Keratinocyte (primary cell): Measurements from ENCODE around the gene TRIM47. TPM values are rescaled to one million over a fixed set of nuclear protein-coding genes. Genes with fewer than 3 reads are reported as not detected.

Experiments used
- DNase-seq: peaks from one replicate; pipeline ENCODE4 v3.0.0-alpha.2; 2011; ENCODE audit warnings: low read depth, missing footprints, low spot score
- FAIRE-seq: peaks from 2 replicates; lab custom pipeline; 2011; peaks lifted over from hg19 to GRCh38; lab: Jason Lieb, UNC
- H2AFZ ChIP-seq: 2 replicates; pipeline ENCODE4 v1.6.0; 2012; ENCODE audit warnings: low read length, control low read depth, inconsistent platforms; ENCODE audit not compliant: control insufficient read depth
- H3K27ac ChIP-seq: 2 replicates; pipeline ENCODE4 v1.5.1; 2011; ENCODE audit warnings: low read length; ENCODE audit not compliant: control insufficient read depth, insufficient read depth
- H3K27me3 ChIP-seq: 3 replicates; pipeline ENCODE4 v1.6.0; 2011; ENCODE audit warnings: low read length; ENCODE audit not compliant: control insufficient read depth, insufficient read depth; ENCODE audit errors: extremely low read depth
- H3K36me3 ChIP-seq, 2 experiments: 2 replicates in 1 of 2; 3 replicates in 1 of 2; pipeline ENCODE4 v1.5.1; 2011; ENCODE audit warnings: low read length in 2 of 2, mild to moderate bottlenecking in 1 of 2; ENCODE audit not compliant: control insufficient read depth in 2 of 2, insufficient read depth in 2 of 2; ENCODE audit errors: extremely low read depth in 1 of 2
- H3K4me1 ChIP-seq: 3 replicates; pipeline ENCODE4 v1.5.1; 2011; ENCODE audit warnings: low read length; ENCODE audit not compliant: control insufficient read depth, insufficient read depth; ENCODE audit errors: extremely low read depth
- H3K4me2 ChIP-seq: 3 replicates; pipeline ENCODE4 v1.6.0; 2011; ENCODE audit warnings: low read depth, low read length; ENCODE audit not compliant: control insufficient read depth, insufficient read depth; ENCODE audit errors: extremely low read depth
- H3K4me3 ChIP-seq, 3 experiments: fragments of 200-600 bp in 1 of 3; sonication (generic) in 1 of 3; 2 replicates in 2 of 3; 3 replicates in 1 of 3; pipeline ENCODE4 v1.5.1; 2011 to 2016; ENCODE audit warnings: low read length in 3 of 3, mild to moderate bottlenecking in 3 of 3, control low read depth in 2 of 3, inconsistent platforms in 1 of 3, low read depth in 1 of 3, mixed read lengths in 1 of 3, mixed run types in 1 of 3, moderate library complexity in 1 of 3; ENCODE audit not compliant: control insufficient read depth in 2 of 3, insufficient read depth in 2 of 3; ENCODE audit errors: extremely low read depth in 1 of 3
- H3K79me2 ChIP-seq: 2 replicates; pipeline ENCODE4 v1.6.0; 2012; ENCODE audit warnings: low read length; ENCODE audit not compliant: control insufficient read depth, insufficient read depth
- H3K9ac ChIP-seq: 3 replicates; pipeline ENCODE4 v1.6.0; 2011; ENCODE audit warnings: low read length; ENCODE audit not compliant: control insufficient read depth, insufficient read depth; ENCODE audit errors: extremely low read depth
- H3K9me1 ChIP-seq: 3 replicates; pipeline ENCODE4 v1.6.0; 2011; ENCODE audit warnings: low read length; ENCODE audit not compliant: control insufficient read depth, insufficient read depth; ENCODE audit errors: extremely low read depth
- H3K9me3 ChIP-seq: 2 replicates; pipeline ENCODE4 v1.5.1; 2012; ENCODE audit warnings: low read depth, low read length; ENCODE audit not compliant: control insufficient read depth
- H4K20me1 ChIP-seq: 3 replicates; pipeline ENCODE4 v1.6.0; 2011; ENCODE audit warnings: low read length; ENCODE audit not compliant: control insufficient read depth, insufficient read depth; ENCODE audit errors: extremely low read depth
- EZH2 ChIP-seq: IDR thresholded peaks from one replicate; pipeline ENCODE4 v1.6.1; 2012; ENCODE audit warnings: inconsistent platforms, mild to moderate bottlenecking, low read length, moderate library complexity
- dilution Hi-C: fragments of 300-500 bp; cut with MboI; formaldehyde crosslinking; loops from one replicate; pipeline ENCODE4 v1.7.0; 2020; ENCODE audit warnings: low sequenced_read_pairs; ENCODE audit not compliant: extremely low pct_ligation_motif_present
- polyA plus RNA-seq, 5 experiments: library from polyadenylated mRNA; depleted of rRNA in 3 of 5; stranded (reverse) in 3 of 5; stranded (forward) in 1 of 5; unstranded in 1 of 5; fragments of >200 nt; gene quantifications; 1 replicate in 1 of 5; 2 replicates in 3 of 5; 3 replicates in 1 of 5; pipeline versions ENCODE4 v1.2.1 to v1.2.3, GENCODE V29; 2011 to 2012; ENCODE audit warnings: missing spikeins in 2 of 5, low read depth in 1 of 5, low replicate concordance in 1 of 5
- TF ChIP-seq, protein P1 (sequence below), 3 experiments: IDR thresholded peaks in 1 of 3; conservative IDR thresholded peaks in 1 of 3; optimal IDR thresholded peaks in 1 of 3; 2 replicates in 2 of 3; 3 replicates in 1 of 3; pipeline versions ENCODE3 to v1.5.1; 2011; ENCODE audit warnings: low read length in 3 of 3, mild to moderate bottlenecking in 3 of 3, moderate library complexity in 2 of 3, control low read depth in 1 of 3, inconsistent platforms in 1 of 3; ENCODE audit not compliant: insufficient read depth in 2 of 3; ENCODE audit errors: extremely low read depth in 1 of 3

TRIM47 gene
- polyA plus RNA-seq, 1 donor (not counting 4 experiments of a cell fraction or from before 2014, with no cell fraction given), result 9.4 TPM

DNA sequence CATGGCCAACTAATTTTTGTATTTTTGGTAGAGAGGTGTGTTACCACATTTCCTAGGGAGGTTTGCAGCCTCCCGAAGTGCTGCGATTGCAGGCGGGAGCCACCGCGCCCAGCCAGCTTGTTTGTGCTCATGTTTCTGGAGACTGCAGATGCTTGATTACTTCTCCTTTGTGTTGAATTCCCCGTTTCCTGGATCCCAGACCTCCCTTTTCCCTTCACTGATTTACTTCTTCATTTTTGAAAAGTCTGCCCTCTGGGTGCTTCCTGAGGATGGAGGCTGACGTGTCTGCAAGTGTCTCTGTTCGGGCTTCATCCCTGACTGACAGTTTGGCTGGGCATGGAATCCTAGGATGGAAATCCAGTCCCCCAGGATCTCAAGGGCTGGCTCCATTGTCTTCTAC lies 7.0 kb upstream of the TRIM47 start:
- Histone ChIP-seq H3K9me1 (no peaks in the 10 kb centered on the region), H3K4me2 (no peak overlapping the region), H3K27ac (no peak overlapping the region), H3K27me3 (peaks cover 2% of the 10 kb centered on the region), H3K4me1 (no peaks in the 10 kb centered on the region), H3K36me3 (no peaks in the 10 kb centered on the region), H3K79me2 (no peaks in the 10 kb centered on the region), H3K9me3 (no peaks in the 10 kb centered on the region), H4K20me1 (no peaks in the 10 kb centered on the region), H3K9ac (no peak overlapping the region), H3K4me3 (no peak overlapping the region), H2AFZ (no peak overlapping the region)
- FAIRE-seq, result no peak
- TF ChIP-seq, protein P1, sequence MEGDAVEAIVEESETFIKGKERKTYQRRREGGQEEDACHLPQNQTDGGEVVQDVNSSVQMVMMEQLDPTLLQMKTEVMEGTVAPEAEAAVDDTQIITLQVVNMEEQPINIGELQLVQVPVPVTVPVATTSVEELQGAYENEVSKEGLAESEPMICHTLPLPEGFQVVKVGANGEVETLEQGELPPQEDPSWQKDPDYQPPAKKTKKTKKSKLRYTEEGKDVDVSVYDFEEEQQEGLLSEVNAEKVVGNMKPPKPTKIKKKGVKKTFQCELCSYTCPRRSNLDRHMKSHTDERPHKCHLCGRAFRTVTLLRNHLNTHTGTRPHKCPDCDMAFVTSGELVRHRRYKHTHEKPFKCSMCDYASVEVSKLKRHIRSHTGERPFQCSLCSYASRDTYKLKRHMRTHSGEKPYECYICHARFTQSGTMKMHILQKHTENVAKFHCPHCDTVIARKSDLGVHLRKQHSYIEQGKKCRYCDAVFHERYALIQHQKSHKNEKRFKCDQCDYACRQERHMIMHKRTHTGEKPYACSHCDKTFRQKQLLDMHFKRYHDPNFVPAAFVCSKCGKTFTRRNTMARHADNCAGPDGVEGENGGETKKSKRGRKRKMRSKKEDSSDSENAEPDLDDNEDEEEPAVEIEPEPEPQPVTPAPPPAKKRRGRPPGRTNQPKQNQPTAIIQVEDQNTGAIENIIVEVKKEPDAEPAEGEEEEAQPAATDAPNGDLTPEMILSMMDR (optimal IDR thresholded peaks at IDR 0.05 in 1 of 3, IDR thresholded peaks at IDR 0.05 in 1 of 3, conservative IDR thresholded peaks at IDR 0.05 in 1 of 3; ENCODE audit: extremely low read depth in 1 of 3, insufficient read depth in 2 of 3, low read length in 3 of 3), result no peak
- no peak for TF ChIP-seq EZH2
- no peak for DNase-seq
- dilution Hi-C loops, result no loop called here

DNA sequence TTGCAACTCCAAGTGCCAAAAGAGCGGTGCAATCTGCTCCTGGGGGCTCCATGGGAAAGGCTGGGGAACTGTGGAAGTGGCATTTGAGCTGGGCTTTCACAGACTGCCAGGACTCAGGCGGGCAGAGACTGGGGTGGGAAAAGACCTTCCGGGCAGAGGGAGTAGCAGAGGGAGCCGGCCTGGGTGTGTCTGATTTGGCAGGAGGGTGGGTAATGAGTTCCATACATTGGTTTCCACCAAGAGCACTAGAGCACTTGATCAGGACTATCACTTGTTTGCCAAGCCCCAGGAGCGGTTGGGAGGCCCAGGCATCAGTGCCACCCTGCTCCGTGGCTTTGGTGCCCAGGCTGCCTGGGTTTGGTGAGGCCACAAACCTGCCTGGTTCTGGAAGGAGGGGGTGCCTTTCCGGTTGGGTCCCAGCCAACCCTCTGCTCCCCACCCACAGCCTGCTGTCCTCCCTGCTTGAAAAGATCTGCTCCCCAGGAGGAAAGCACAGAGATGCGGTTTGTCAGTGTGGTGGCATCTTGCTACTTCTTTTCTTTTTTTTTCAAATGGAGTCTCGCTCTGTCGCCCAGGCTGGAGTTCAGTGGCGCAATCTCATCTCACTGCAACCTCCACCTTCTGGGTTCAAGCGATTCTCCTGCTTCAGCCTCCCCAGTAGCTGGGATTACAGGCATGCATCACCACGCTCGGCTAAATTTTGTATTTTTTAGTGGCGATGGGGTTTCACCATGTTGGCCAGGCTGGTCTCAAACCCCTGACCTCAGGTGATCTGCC lies 3.5 kb upstream of the TRIM47 start:
- DNase-seq (no peak), FAIRE-seq (no peak)
- Histone ChIP-seq H3K4me1 (peaks cover 12% of the 10 kb centered on the region), H3K27ac (no peak overlapping the region), H3K4me2 (no peak overlapping the region), H4K20me1 (no peaks in the 10 kb centered on the region), H3K4me3 (no peak overlapping the region), H3K36me3 (no peaks in the 10 kb centered on the region), H3K9me3 (no peaks in the 10 kb centered on the region), H3K9ac (no peak overlapping the region), H3K27me3 (peaks cover 2% of the 10 kb centered on the region), H3K79me2 (no peaks in the 10 kb centered on the region), H2AFZ (no peak overlapping the region), H3K9me1 (no peaks in the 10 kb centered on the region)
- dilution Hi-C loops, result no loop called here
- TF ChIP-seq EZH2, result no peak
- TF ChIP-seq, protein P1 (optimal IDR thresholded peaks at IDR 0.05 in 1 of 3, IDR thresholded peaks at IDR 0.05 in 1 of 3, conservative IDR thresholded peaks at IDR 0.05 in 1 of 3; ENCODE audit: extremely low read depth in 1 of 3, insufficient read depth in 2 of 3, low read length in 3 of 3), result no peak
